GM12865 (cell line): ENCODE results near the gene COL5A3.
"Not testable (repeated sequence)": the region's sequence is repeated elsewhere in the genome, so short reads cannot be mapped to it uniquely, and the experiment has no call there.

Experiments used
- DNase-seq: peaks from one replicate; pipeline ENCODE4 v3.0.0; 2010; ENCODE audit warnings: low read depth
- H3K4me3 ChIP-seq: 2 replicates; pipeline ENCODE4 v1.5.1; 2011; ENCODE audit warnings: mild to moderate bottlenecking, low read depth, low read length, control low read depth
- CTCF ChIP-seq: IDR thresholded peaks from 2 replicates; pipeline ENCODE4 v1.5.1; 2011; ENCODE audit warnings: low read length, control low read depth, low read depth, inconsistent platforms; ENCODE audit not compliant: insufficient read depth; ENCODE audit errors: missing control alignments

Gene COL5A3

GRCh38 chr19:9934132-9934950 is 76.0 kb downstream of the COL5A3 start:
- no peak overlapping the region for H3K4me3 ChIP-seq
- TF ChIP-seq CTCF: peak; percentile 98
- peak; percentile 82 for DNase-seq

- H3K4me3 ChIP-seq: no peak overlapping the region
- no peak for TF ChIP-seq CTCF
Measured at GRCh38 chr19:9932835-9933234, 77.5 kb downstream of the COL5A3 start.

GRCh38 chr19:9931629-9932028 is 78.7 kb downstream of the COL5A3 start:
- no peak overlapping the region for H3K4me3 ChIP-seq
- no peak for DNase-seq
- no peak for TF ChIP-seq CTCF

More at GRCh38 chr19:9932835-9933234, 77.5 kb downstream of the COL5A3 start:
- no peak for DNase-seq

- DNase-seq: no peak
- TF ChIP-seq CTCF: no peak
- no peak overlapping the region for H3K4me3 ChIP-seq
Measured at GRCh38 chr19:9923440-9923839, 86.9 kb downstream of the COL5A3 start.

GRCh38 chr19:9922782-9923379 is 87.4 kb downstream of the COL5A3 start:
- not testable (repeated sequence) for DNase-seq, H3K4me3 ChIP-seq

- H3K4me3 ChIP-seq: no peak overlapping the region
- DNase-seq: peak; percentile 41
- TF ChIP-seq CTCF: no peak
Measured at GRCh38 chr19:9917321-9917720, 93.0 kb downstream of the COL5A3 start.

- TF ChIP-seq CTCF: no peak
Measured at GRCh38 chr19:9916719-9917118, 93.6 kb downstream of the COL5A3 start.

More at GRCh38 chr19:9916719-9917118, 93.6 kb downstream of the COL5A3 start:
- H3K4me3 ChIP-seq: no peak overlapping the region
- no peak for DNase-seq
